GM21381 (cell line): ENCODE measurements around the gene LY6G6C.

Source experiments
- ATAC-seq: cut with Tn5 transposase; IDR thresholded peaks from one replicate; pipeline ENCODE4 v1.9.1; 2021; ENCODE audit warnings: mild to moderate bottlenecking, moderate library complexity; ENCODE audit not compliant: unreplicated experiment

LY6G6C gene

GRCh38 chr6:31742894-31743293 lies 21.3 kb upstream of the LY6G6C start:
- ATAC-seq: no peak

GRCh38 chr6:31741815-31742214 lies 20.3 kb upstream of the LY6G6C start:
- no peak for ATAC-seq

GRCh38 chr6:31740397-31741223 lies 19.1 kb upstream of the LY6G6C start:
- ATAC-seq: no peak

- ATAC-seq: peak; percentile 74
Observed at GRCh38 chr6:31739639-31740396, 18.3 kb upstream of the LY6G6C start, which contains the start of gene MSH5. Gene MSH5, plus strand, starts transcription at chr6:31740005. Its CDS starts 462 bp downstream, at chr6:31740467.

GRCh38 chr6:31737991-31738979 lies 16.7 kb upstream of the LY6G6C start:
- no peak for ATAC-seq

GRCh38 chr6:31737315-31737990 lies 15.9 kb upstream of the LY6G6C start:
- ATAC-seq: no peak

- ATAC-seq: no peak
Observed at GRCh38 chr6:31736768-31737314, 15.3 kb upstream of the LY6G6C start.

- ATAC-seq: no peak
Observed at GRCh38 chr6:31736021-31736767, 14.6 kb upstream of the LY6G6C start, which contains the start of gene CLIC1. Gene CLIC1, minus strand, starts transcription at chr6:31736530. Its CDS starts 230 bp downstream, at chr6:31736300.

GRCh38 chr6:31734821-31735406 lies 13.4 kb upstream of the LY6G6C start:
- ATAC-seq: no peak

- ATAC-seq: no peak
Observed at GRCh38 chr6:31734247-31734820, 12.8 kb upstream of the LY6G6C start.

GRCh38 chr6:31733734-31734133 lies 12.2 kb upstream of the LY6G6C start:
- ATAC-seq: no peak

- ATAC-seq: no peak
Observed at GRCh38 chr6:31732029-31732428, 10.5 kb upstream of the LY6G6C start.

- ATAC-seq: no peak
Observed at GRCh38 chr6:31730631-31731086, 9.1 kb upstream of the LY6G6C start.

- no peak for ATAC-seq
Observed at GRCh38 chr6:31729979-31730630, 8.6 kb upstream of the LY6G6C start.

- peak; percentile 38 for ATAC-seq
Observed at GRCh38 chr6:31729515-31729978, 8.0 kb upstream of the LY6G6C start.

GRCh38 chr6:31728767-31729514 lies 7.4 kb upstream of the LY6G6C start, which contains the start of gene DDAH2:
Gene DDAH2, minus strand, starts transcription at chr6:31729299. Its CDS starts 138 bp downstream, at chr6:31729161.
- peak; percentile 8 for ATAC-seq
